Neuronal stem cell (in vitro differentiated cells): ENCODE measurements around the gene VAMP1.

ENCODE experiments used
- DNase-seq: peaks from one replicate; pipeline ENCODE4 v3.0.0-alpha.2; 2013; ENCODE audit warnings: low spot score
- H2AFZ ChIP-seq: one replicate; pipeline ENCODE4 v1.6.1; 2013; ENCODE audit warnings: mild to moderate bottlenecking, low read length, inconsistent platforms
- H2AK5ac ChIP-seq: 2 replicates; pipeline ENCODE4 v1.6.1; 2013; ENCODE audit warnings: low read depth, mild to moderate bottlenecking, inconsistent platforms, low read length, moderate library complexity, mixed read lengths
- H2BK120ac ChIP-seq: 2 replicates; pipeline ENCODE4 v1.6.1; 2013; ENCODE audit warnings: low read depth, mild to moderate bottlenecking, inconsistent platforms, low read length, moderate library complexity, mixed read lengths
- H2BK12ac ChIP-seq: one replicate; pipeline ENCODE4 v1.6.1; 2013; ENCODE audit warnings: low read length, inconsistent platforms
- H2BK15ac ChIP-seq: 2 replicates; pipeline ENCODE4 v1.6.1; 2013; ENCODE audit warnings: mild to moderate bottlenecking, low read length, inconsistent platforms, mixed read lengths
- H2BK5ac ChIP-seq: one replicate; pipeline ENCODE4 v1.6.1; 2013; ENCODE audit warnings: inconsistent platforms, mild to moderate bottlenecking, low read length, moderate library complexity
- H3K14ac ChIP-seq: one replicate; pipeline ENCODE4 v1.6.1; 2013; ENCODE audit warnings: low read length, inconsistent platforms
- H3K18ac ChIP-seq: 2 replicates; pipeline ENCODE4 v1.6.1; 2013; ENCODE audit warnings: low read length, inconsistent platforms
- H3K23ac ChIP-seq: 2 replicates; pipeline ENCODE4 v1.6.1; 2013; ENCODE audit warnings: low read depth, mild to moderate bottlenecking, mixed read lengths, low read length, inconsistent platforms; ENCODE audit not compliant: poor library complexity
- H3K27ac ChIP-seq: replicated peaks from 3 replicates; pipeline ENCODE4 v1.5.1; 2013; ENCODE audit warnings: low read length, inconsistent platforms
- H3K27me3 ChIP-seq, 3 experiments: 2 replicates each; pipeline ENCODE4 v1.6.1; 2013; ENCODE audit warnings: low read length in 3 of 3, mild to moderate bottlenecking in 2 of 3, inconsistent platforms in 1 of 3, low read depth in 1 of 3, mixed read lengths in 1 of 3, moderate library complexity in 1 of 3; ENCODE audit not compliant: control insufficient read depth in 3 of 3, insufficient read depth in 3 of 3
- H3K36me3 ChIP-seq, 2 donors: replicated peaks in 1 of 2; 2 replicates each; pipeline ENCODE4 v1.6.1; 2013; ENCODE audit warnings: low read length in 2 of 2; ENCODE audit not compliant: control insufficient read depth in 2 of 2, insufficient read depth in 2 of 2
- H3K4ac ChIP-seq: 2 replicates; pipeline ENCODE4 v1.6.1; 2013; ENCODE audit warnings: inconsistent platforms, mild to moderate bottlenecking, low read length, moderate library complexity
- H3K4me1 ChIP-seq, 2 donors: 1 replicate in 1 of 2; 2 replicates in 1 of 2; pipeline ENCODE4 v1.6.1; 2013; ENCODE audit warnings: low read length in 2 of 2, low read depth in 1 of 2; ENCODE audit not compliant: control insufficient read depth in 2 of 2, insufficient read depth in 1 of 2
- H3K4me2 ChIP-seq: one replicate; pipeline ENCODE4 v1.6.1; 2013; ENCODE audit warnings: mild to moderate bottlenecking, low read length, inconsistent platforms; ENCODE audit not compliant: insufficient read depth, poor library complexity, severe bottlenecking
- H3K4me3 ChIP-seq, 2 donors: 2 replicates each; pipeline ENCODE4 v1.5.1; 2013; ENCODE audit warnings: low read length in 2 of 2, mild to moderate bottlenecking in 2 of 2, inconsistent platforms in 1 of 2, moderate library complexity in 1 of 2
- H3K79me1 ChIP-seq: one replicate; pipeline ENCODE4 v1.6.1; 2013; ENCODE audit warnings: low read depth, mild to moderate bottlenecking, inconsistent platforms, low read length, moderate library complexity
- H3K9ac ChIP-seq: one replicate; pipeline ENCODE4 v1.6.1; 2013; ENCODE audit warnings: mild to moderate bottlenecking, low read depth, low read length, inconsistent platforms; ENCODE audit not compliant: poor library complexity
- H3K9me3 ChIP-seq, 2 donors: replicated peaks in 1 of 2; 2 replicates each; pipeline versions ENCODE3 to v1.6.1; 2013; ENCODE audit warnings: low read length in 2 of 2, mild to moderate bottlenecking in 2 of 2, inconsistent platforms in 1 of 2, low read depth in 1 of 2, mixed read lengths in 1 of 2, moderate library complexity in 1 of 2; ENCODE audit not compliant: control insufficient read depth in 2 of 2, insufficient read depth in 1 of 2
- H4K8ac ChIP-seq: one replicate; pipeline ENCODE4 v1.6.1; 2013; ENCODE audit warnings: low read depth, mild to moderate bottlenecking, inconsistent platforms, low read length, moderate library complexity
- H4K91ac ChIP-seq: one replicate; pipeline ENCODE4 v1.6.1; 2013; ENCODE audit warnings: low read length, low read depth, mild to moderate bottlenecking, inconsistent platforms; ENCODE audit not compliant: poor library complexity
- WGBS, 2 donors: extraction: QIAGEN DNeasy Blood & Tissue Kit; methylation state at CpG; one replicate each; pipeline ENCODE4 v1.1.7; 2013; ENCODE audit warnings: missing lambda C conversion rate in 2 of 2, mixed read lengths in 1 of 2; ENCODE audit not compliant: insufficient read length in 2 of 2, insufficient replicate concordance in 1 of 2; ENCODE audit errors: extremely low coverage in 2 of 2; 5-methylcytosine and 5-hydroxymethylcytosine counted together

VAMP1 gene

DNA sequence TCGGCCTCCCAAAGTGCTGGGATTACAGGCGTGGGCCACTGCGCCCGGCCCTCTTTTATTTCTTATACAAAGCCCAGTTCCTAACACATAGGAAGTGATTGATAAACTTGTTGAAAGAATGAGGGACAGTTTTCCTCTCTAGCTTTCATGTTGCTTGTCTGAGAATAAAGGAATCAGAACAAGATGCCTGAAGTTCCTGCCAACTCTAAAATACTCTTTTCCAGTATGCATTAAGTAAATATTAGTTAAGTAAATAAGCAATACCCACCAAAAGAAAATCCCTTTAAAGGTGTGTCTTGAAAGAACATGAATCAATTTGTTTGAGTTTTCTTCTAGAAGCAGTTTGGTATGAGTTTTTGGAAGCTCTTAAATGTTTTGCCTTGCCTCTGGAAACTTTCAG lies 50.1 kb downstream of the VAMP1 start:
- Histone ChIP-seq H3K9ac (no peak overlapping the region), H3K4ac (no peak overlapping the region), H3K14ac (no peak overlapping the region), H3K27ac (no peak overlapping the region), H3K4me2 (no peak overlapping the region), H2AFZ (no peak overlapping the region), H3K9me3 (peaks cover 0 to 7% of the 10 kb centered on the region in 2 donors), H3K4me3 (no peak overlapping the region), H2BK5ac (no peak overlapping the region), H2AK5ac (no peak overlapping the region), H3K4me1 (peaks cover 0 to 1% of the 10 kb centered on the region in 2 donors), H2BK12ac (no peak overlapping the region), H2BK120ac (no peak overlapping the region), H4K8ac (no peak overlapping the region), H3K36me3 (no peaks in the 10 kb centered on the region), H3K27me3 (peaks cover 0 to 11% (median 0%) of the 10 kb centered on the region in 3 experiments), H2BK15ac (no peak overlapping the region), H3K18ac (no peak overlapping the region), H3K79me1 (no peaks in the 10 kb centered on the region), H4K91ac (no peak overlapping the region), H3K23ac (no peak overlapping the region)
- no CpG with 5 or more reads among the region's 4 CpGs for WGBS, 2 donors
- DNase-seq = no peak

DNA sequence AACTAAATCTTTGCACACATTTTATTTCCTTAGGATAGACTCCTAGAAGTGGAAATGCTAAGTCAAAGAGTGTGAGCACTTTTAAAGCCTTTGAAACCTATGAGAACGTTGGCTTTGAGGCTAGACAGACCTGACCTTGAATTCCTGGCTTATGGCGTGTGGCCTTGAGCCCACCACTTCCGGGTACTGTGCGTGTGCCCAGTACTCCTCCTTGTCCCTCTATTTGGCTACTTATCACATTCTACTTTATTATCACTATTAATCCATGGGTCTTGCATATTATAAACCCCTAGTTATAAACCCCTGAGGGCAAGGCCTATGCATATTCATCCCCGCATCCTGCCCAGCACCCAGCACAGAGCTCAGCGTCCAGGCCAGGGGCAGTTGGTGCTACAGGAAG lies 51.7 kb downstream of the VAMP1 start:
- Histone ChIP-seq H3K4ac (no peak overlapping the region), H2AK5ac (no peak overlapping the region), H3K4me3 (no peak overlapping the region), H2BK120ac (no peak overlapping the region), H3K27me3 (peaks cover 0 to 11% (median 0%) of the 10 kb centered on the region in 3 experiments), H3K4me1 (peaks cover 0 to 1% of the 10 kb centered on the region in 2 donors), H2BK5ac (no peak overlapping the region), H3K4me2 (no peak overlapping the region), H3K36me3 (no peaks in the 10 kb centered on the region), H4K91ac (no peak overlapping the region), H2AFZ (no peak overlapping the region), H2BK12ac (no peak overlapping the region), H3K79me1 (no peaks in the 10 kb centered on the region), H3K27ac (no peak overlapping the region), H3K23ac (no peak overlapping the region), H2BK15ac (no peak overlapping the region), H3K9me3 (peaks cover 0 to 7% of the 10 kb centered on the region in 2 donors), H4K8ac (no peak overlapping the region), H3K18ac (no peak overlapping the region), H3K9ac (no peak overlapping the region), H3K14ac (no peak overlapping the region)
- no peak for DNase-seq
- WGBS, 2 donors = no CpG with 5 or more reads among the region's 6 CpGs

DNA sequence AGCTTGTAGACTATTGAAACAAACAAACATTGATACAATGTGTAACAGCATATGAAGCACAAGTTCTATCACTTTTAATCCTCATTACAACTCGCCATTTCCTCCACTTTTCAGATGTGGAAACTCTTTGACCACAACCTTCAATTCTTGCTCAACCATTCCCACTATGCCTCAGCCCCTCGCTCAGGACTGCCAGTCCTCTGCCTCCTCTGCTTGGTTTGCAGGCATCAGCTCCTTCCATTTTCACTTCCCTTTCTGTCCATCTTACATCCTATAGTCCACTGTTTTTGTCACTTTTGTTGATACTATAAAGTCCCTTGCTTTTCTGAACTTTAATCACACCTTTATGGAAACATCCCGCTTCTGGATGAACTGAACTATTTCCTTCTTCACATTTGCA lies 53.9 kb downstream of the VAMP1 start:
- peaks cover 0 to 7% of the 10 kb centered on the region in 2 donors for H3K9me3 ChIP-seq

More for the DNA sequence above, 53.9 kb downstream of the VAMP1 start:
- Histone ChIP-seq H2AFZ (no peak overlapping the region), H2BK12ac (no peak overlapping the region), H3K14ac (no peak overlapping the region), H3K18ac (no peak overlapping the region), H3K27me3 (peaks cover 0 to 11% (median 0%) of the 10 kb centered on the region in 3 experiments), H3K36me3 (no peaks in the 10 kb centered on the region), H2BK15ac (no peak overlapping the region), H3K79me1 (no peaks in the 10 kb centered on the region), H4K91ac (no peak overlapping the region), H3K4me3 (no peak overlapping the region), H3K27ac (no peak overlapping the region), H3K9ac (no peak overlapping the region), H2BK5ac (no peak overlapping the region), H3K23ac (no peak overlapping the region), H3K4me1 (no peaks in the 10 kb centered on the region), H2BK120ac (no peak overlapping the region), H3K4me2 (no peak overlapping the region), H4K8ac (no peak overlapping the region), H3K4ac (no peak overlapping the region), H2AK5ac (no peak overlapping the region)
- WGBS, 2 donors = no CpG with 5 or more reads among the region's 3 CpGs
- no peak for DNase-seq
